Sigmoid colon (tissue), 7 donors: ENCODE measurements around the gene ZNF556. TPM values are rescaled to one million over a fixed set of nuclear protein-coding genes. Genes with fewer than 3 reads are reported as not detected.

Experiments
- DNase-seq: peaks from one replicate; pipeline ENCODE4 v3.0.0-alpha.2; 2019
- H3K27ac ChIP-seq, 4 donors: fragments of 200-600 bp; sonication (generic); one replicate each; pipeline ENCODE4 v1.5.1; 2016 to 2019; ENCODE audit warnings: mild to moderate bottlenecking in 1 of 4
- H3K27me3 ChIP-seq, 3 donors: fragments of 200-600 bp; sonication (generic); one replicate each; pipeline ENCODE4 v1.5.1; 2019; ENCODE audit warnings: mild to moderate bottlenecking in 1 of 3
- H3K36me3 ChIP-seq, 4 donors: fragments of 200-600 bp; sonication (generic); one replicate each; pipeline ENCODE4 v1.5.1; 2016 to 2019
- H3K4me1 ChIP-seq, 4 donors: fragments of 200-600 bp; sonication (generic); one replicate each; pipeline ENCODE4 v1.5.1; 2017 to 2019
- H3K4me3 ChIP-seq, 4 donors: fragments of 200-600 bp; sonication (generic); one replicate each; pipeline ENCODE4 v1.5.1; 2017 to 2019; ENCODE audit warnings: mild to moderate bottlenecking in 2 of 4, moderate library complexity in 1 of 4
- H3K9me3 ChIP-seq, 4 donors: fragments of 200-600 bp in 3 of 4; sonication (generic) in 3 of 4; one replicate each; pipeline versions ENCODE4 v1.5.1 to v1.6.1; 2013 to 2019
- EP300 ChIP-seq, 4 donors: sonication (generic); formaldehyde crosslinking; IDR thresholded peaks; one replicate each; pipeline ENCODE4 v1.6.1; 2017; ENCODE audit warnings: antibody characterized with exemption in 4 of 4
- POLR2A ChIP-seq, 2 donors: fragments of 450-650 bp; IDR thresholded peaks; one replicate each; pipeline ENCODE4 v1.6.1; 2016; ENCODE audit warnings: antibody characterized with exemption in 2 of 2, mild to moderate bottlenecking in 2 of 2, moderate library complexity in 2 of 2
- POLR2AphosphoS5 ChIP-seq, 4 donors: sonication (generic); formaldehyde crosslinking; IDR thresholded peaks; one replicate each; pipeline ENCODE4 v1.6.1; 2017; ENCODE audit warnings: antibody characterized with exemption in 4 of 4
- WGBS, 2 donors: extraction: QIAGEN DNeasy Blood & Tissue Kit; methylation state at CpG; one replicate each; pipeline ENCODE4 v1.1.7; 2013; 5-methylcytosine and 5-hydroxymethylcytosine counted together
- intact Hi-C: fragments of 100-400 bp; cut with DNase I; formaldehyde crosslinking; loops from one replicate; pipeline ENCODE4 v1.15.1; 2023
- polyA plus RNA-seq, 3 donors: library from polyadenylated mRNA; stranded (reverse); fragments of 200-250 nt; gene quantifications; one replicate each; pipeline ENCODE4 v1.2.3, GENCODE V29; 2013
- total RNA-seq, 4 donors: library from RNA; depleted of rRNA; stranded (reverse); fragments of >200 nt; gene quantifications; one replicate each; pipeline ENCODE4 v1.1.0, GENCODE V29; 2016
- TF ChIP-seq, protein P1 (sequence below), 4 experiments: fragments of 450-650 bp in 3 of 4; fragments of 200-600 bp in 1 of 4; IDR thresholded peaks; one replicate each; pipeline ENCODE4 v1.5.1; 2016 to 2019; ENCODE audit warnings: antibody characterized with exemption in 4 of 4, mild to moderate bottlenecking in 3 of 4, moderate library complexity in 2 of 4
- donor health status: healthy with polysubstance abuse.
- donor health status: Bipolar disorder and iron deficiency.
- donor health status: healthy.

The ZNF556 gene
- total and polyA plus RNA-seq, 7 donors, result not detected

DNA sequence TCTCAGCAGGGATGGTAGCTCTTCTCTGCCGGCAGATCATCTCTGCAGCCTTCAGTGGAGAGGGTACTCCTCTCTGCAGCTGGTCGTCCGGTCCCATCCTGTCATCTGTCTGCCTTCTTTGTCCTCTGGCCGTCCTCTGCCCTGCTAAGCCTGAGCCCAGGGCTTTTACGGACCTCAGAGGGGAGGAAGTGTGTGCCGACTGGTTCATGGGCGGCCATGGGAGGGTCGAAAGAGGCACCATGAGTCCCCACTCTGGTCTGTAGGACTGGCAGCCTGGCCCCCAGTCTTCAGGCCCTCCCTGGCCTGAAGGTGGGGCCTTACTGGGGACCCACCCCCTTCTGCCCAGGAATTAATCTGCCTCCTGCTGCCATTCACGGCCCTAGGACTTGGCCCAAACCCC is 43.5 kb upstream of the ZNF556 start:
- Histone ChIP-seq H3K36me3 (peaks cover 0 to 32% (median 6%) of the 10 kb centered on the region in 4 donors), H3K4me3 (no peak overlapping the region), H3K9me3 (no peaks in the 10 kb centered on the region), H3K27me3 (no peaks in the 10 kb centered on the region), H3K4me1 (peaks cover 0 to 18% (median 10%) of the 10 kb centered on the region in 4 donors), H3K27ac (no peak overlapping the region)
- DNase-seq, result no peak
- TF ChIP-seq, protein P1, sequence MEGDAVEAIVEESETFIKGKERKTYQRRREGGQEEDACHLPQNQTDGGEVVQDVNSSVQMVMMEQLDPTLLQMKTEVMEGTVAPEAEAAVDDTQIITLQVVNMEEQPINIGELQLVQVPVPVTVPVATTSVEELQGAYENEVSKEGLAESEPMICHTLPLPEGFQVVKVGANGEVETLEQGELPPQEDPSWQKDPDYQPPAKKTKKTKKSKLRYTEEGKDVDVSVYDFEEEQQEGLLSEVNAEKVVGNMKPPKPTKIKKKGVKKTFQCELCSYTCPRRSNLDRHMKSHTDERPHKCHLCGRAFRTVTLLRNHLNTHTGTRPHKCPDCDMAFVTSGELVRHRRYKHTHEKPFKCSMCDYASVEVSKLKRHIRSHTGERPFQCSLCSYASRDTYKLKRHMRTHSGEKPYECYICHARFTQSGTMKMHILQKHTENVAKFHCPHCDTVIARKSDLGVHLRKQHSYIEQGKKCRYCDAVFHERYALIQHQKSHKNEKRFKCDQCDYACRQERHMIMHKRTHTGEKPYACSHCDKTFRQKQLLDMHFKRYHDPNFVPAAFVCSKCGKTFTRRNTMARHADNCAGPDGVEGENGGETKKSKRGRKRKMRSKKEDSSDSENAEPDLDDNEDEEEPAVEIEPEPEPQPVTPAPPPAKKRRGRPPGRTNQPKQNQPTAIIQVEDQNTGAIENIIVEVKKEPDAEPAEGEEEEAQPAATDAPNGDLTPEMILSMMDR (IDR thresholded peaks at IDR 0.05), result no peak
- TF ChIP-seq POLR2A (IDR thresholded peaks at IDR 0.05), result no peak
- no peak for TF ChIP-seq POLR2AphosphoS5 (IDR thresholded peaks at IDR 0.05)
- no peak for TF ChIP-seq EP300 (IDR thresholded peaks at IDR 0.05)
- intact Hi-C loops, result no loop called here
- WGBS, 2 donors, result 84 to 89% methylated on average over 9 of the region's 9 CpGs

DNA sequence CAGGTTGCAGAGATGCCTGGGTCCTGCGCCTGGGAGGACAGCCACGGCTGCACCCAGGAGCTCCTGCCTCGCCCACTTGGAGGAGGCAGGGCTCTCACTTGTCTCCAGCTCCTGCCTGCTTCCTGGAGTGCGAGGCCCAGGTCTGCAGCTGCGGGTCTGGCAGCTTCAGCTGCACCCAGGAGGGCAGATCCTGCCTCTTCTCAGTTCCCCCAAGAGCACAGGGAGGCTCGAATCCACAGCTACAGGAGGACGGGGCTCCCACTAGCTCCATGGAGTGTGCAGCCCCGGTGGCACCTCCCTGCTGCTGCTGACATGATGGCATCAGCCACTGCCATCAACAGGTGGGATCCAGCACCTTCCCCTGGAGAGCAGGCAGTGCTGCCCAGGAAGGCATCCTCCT is 43.0 kb upstream of the ZNF556 start:
- no peak overlapping the region for H3K4me3 ChIP-seq
- intact Hi-C loops, result no loop called here
- no peaks in the 10 kb centered on the region for H3K27me3 ChIP-seq
- H3K27ac ChIP-seq, result no peak overlapping the region
- no peak for DNase-seq
- H3K9me3 ChIP-seq, result no peaks in the 10 kb centered on the region
- H3K36me3 ChIP-seq, result peaks cover 0 to 32% (median 6%) of the 10 kb centered on the region in 4 donors
- TF ChIP-seq EP300 (IDR thresholded peaks at IDR 0.05) (no peak), POLR2A (IDR thresholded peaks at IDR 0.05) (no peak), POLR2AphosphoS5 (IDR thresholded peaks at IDR 0.05) (no peak)
- TF ChIP-seq, protein P1 (IDR thresholded peaks at IDR 0.05), result no peak
- whole genome bisulfite sequencing, 2 donors, result 68 to 69% methylated on average over 8 of the region's 8 CpGs
- H3K4me1 ChIP-seq, result peaks cover 0 to 16% (median 10%) of the 10 kb centered on the region in 4 donors

DNA sequence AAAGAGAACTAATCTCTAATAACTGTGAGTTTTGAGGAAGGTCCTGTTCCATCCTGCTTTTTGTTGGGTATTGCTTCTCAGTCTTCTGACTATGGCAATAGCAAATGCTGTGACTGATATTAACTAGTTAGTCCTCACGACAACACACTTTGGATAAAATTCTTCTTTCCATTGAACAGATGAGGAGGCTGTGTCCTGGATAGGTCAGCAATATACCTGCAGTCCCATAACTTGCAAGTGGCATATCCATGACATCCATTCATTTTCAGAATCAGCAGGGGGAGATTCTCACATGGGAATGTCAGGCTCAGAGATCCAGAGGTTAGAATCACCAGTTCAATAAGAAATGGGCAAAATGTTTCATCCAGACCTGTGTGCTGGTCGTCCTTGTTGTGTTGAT is 40.1 kb upstream of the ZNF556 start:
- H3K27ac ChIP-seq, result no peak overlapping the region
- no peak overlapping the region for H3K4me3 ChIP-seq
- 94 to 97% methylated on average over 2 of the region's 2 CpGs for WGBS, 2 donors
- intact Hi-C loops, result no loop called here
- DNase-seq, result no peak
- no peaks in the 10 kb centered on the region for H3K4me1 ChIP-seq
- no peak for TF ChIP-seq POLR2AphosphoS5 (IDR thresholded peaks at IDR 0.05)
- no peak for TF ChIP-seq EP300 (IDR thresholded peaks at IDR 0.05)
- TF ChIP-seq POLR2A (IDR thresholded peaks at IDR 0.05), result no peak
- TF ChIP-seq, protein P1 (IDR thresholded peaks at IDR 0.05), result no peak
- peaks cover 0 to 2% (median 0%) of the 10 kb centered on the region in 4 donors for H3K9me3 ChIP-seq
- no peaks in the 10 kb centered on the region for H3K27me3 ChIP-seq
- H3K36me3 ChIP-seq, result peaks cover 0 to 32% (median 8%) of the 10 kb centered on the region in 4 donors

DNA sequence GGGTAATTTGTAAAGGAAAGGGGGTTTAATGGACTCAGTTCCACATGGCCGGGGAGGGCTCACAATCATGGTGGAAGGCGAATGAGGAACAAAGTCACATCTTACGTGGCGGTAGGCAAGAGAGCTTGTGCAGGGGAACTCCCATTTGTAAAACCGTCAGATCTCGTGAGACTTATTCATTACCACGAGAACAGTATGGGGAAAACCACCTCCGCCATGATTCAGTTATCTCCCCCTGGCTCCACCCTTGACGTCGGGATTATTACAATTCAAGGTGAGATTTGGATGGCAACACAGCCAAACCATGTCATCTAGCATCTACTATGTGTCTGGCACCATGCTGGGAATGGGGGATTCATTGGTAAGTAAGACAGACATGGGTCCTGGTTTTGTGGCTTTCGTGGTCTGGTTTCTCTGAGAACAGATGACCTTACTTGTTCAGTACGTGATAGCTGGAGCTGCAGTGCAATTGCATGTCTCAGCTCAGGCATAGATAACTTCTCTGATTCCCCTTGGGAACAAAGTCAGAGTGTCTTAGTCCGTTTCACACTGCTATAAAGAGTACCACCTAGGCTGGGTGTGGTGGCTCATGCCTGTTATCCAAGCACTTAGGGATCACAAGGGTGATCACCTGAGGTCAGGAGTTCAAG is 39.2 kb upstream of the ZNF556 start:
- peaks cover 8 to 42% (median 17%) of the 10 kb centered on the region in 4 donors for H3K36me3 ChIP-seq
- WGBS, 2 donors, result 91 to 95% methylated on average over 13 of the region's 13 CpGs
- intact Hi-C loops, result no loop called here
- no peak overlapping the region for H3K27ac ChIP-seq
- H3K27me3 ChIP-seq, result no peaks in the 10 kb centered on the region
- no peak overlapping the region for H3K4me3 ChIP-seq
- no peaks in the 10 kb centered on the region for H3K4me1 ChIP-seq
- TF ChIP-seq POLR2A (IDR thresholded peaks at IDR 0.05) (no peak), POLR2AphosphoS5 (IDR thresholded peaks at IDR 0.05) (no peak), EP300 (IDR thresholded peaks at IDR 0.05) (no peak)
- TF ChIP-seq, protein P1 (IDR thresholded peaks at IDR 0.05), result no peak
- H3K9me3 ChIP-seq, result peaks cover 0 to 9% (median 7%) of the 10 kb centered on the region in 4 donors
- no peak for DNase-seq
